Body of pancreas (tissue), 4 donors: ENCODE data around the gene KCNA10.

Source experiments
- POLR2A ChIP-seq, 3 donors: fragments of 450-650 bp; IDR thresholded peaks; one replicate each; pipeline ENCODE4 v1.6.1; 2016; ENCODE audit warnings: antibody characterized with exemption in 3 of 3, mild to moderate bottlenecking in 2 of 3
- TF ChIP-seq, protein P1 (sequence below), 7 experiments: fragments of 450-650 bp in 4 of 7; fragments of 200-600 bp in 3 of 7; sonication (generic) in 3 of 7; IDR thresholded peaks; one replicate each; pipeline ENCODE4 v1.5.1; 2016 to 2019; ENCODE audit warnings: antibody characterized with exemption in 7 of 7

GRCh38 chr1:110509655-110510054 is 9.3 kb downstream of the KCNA10 start:
- TF ChIP-seq, protein P1, sequence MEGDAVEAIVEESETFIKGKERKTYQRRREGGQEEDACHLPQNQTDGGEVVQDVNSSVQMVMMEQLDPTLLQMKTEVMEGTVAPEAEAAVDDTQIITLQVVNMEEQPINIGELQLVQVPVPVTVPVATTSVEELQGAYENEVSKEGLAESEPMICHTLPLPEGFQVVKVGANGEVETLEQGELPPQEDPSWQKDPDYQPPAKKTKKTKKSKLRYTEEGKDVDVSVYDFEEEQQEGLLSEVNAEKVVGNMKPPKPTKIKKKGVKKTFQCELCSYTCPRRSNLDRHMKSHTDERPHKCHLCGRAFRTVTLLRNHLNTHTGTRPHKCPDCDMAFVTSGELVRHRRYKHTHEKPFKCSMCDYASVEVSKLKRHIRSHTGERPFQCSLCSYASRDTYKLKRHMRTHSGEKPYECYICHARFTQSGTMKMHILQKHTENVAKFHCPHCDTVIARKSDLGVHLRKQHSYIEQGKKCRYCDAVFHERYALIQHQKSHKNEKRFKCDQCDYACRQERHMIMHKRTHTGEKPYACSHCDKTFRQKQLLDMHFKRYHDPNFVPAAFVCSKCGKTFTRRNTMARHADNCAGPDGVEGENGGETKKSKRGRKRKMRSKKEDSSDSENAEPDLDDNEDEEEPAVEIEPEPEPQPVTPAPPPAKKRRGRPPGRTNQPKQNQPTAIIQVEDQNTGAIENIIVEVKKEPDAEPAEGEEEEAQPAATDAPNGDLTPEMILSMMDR (IDR thresholded peaks at IDR 0.05) = no peak
- TF ChIP-seq POLR2A (IDR thresholded peaks at IDR 0.05) = no peak
